SIG-M5 treated with dmso at 0.1 percent for 504 hours (cell line): ENCODE results near the gene PRR9.
"Not testable (repeated sequence)": the region's sequence is repeated elsewhere in the genome, so short reads cannot be mapped to it uniquely, and the experiment has no call there.

Source experiments
- DNase-seq: peaks from one replicate; lab custom pipeline; 2025; ENCODE audit not compliant: unreplicated experiment; lab: John Stamatoyannopoulos, UW

The PRR9 gene

DNA sequence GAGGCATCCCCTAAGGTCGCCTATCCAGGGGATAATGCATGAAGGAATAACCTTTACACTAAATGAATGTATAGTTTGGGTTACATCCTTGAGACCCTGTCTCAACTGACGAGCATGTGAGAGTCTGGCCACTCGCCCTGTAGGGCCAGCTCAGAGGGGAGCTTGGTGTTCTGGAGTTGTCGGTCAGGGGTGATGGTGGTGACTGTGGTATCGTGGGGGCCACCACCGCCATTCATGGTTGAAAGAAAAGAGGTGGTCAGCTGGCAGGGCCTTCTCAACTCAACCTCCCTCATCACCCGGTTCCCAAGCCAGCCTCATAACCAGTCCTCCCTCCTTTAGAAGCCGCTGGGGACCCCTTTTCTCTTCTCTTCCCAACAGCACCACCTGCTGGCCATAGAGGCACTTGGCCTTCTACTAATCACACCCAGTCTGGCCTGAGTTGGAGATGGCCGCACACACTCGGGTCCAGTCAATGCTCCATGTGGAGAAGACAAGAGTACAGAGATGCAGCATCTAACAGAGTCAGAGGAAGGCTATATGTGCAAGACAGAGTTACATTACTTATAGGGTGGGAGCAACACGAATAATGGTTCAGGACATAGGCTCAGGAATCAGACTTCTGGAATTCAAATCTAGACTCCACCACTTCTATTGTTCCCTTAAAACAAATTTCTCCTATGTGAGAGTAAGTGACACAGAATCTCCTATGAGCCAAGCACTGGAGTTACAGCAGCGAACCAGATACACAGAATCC is 11.9 kb downstream of the PRR9 start:
- not testable (repeated sequence) for DNase-seq

- DNase-seq, result peak; percentile 19
These were observed 14.0 kb downstream of the PRR9 start for GRCh38 chr1:153231363-153231762.

DNA sequence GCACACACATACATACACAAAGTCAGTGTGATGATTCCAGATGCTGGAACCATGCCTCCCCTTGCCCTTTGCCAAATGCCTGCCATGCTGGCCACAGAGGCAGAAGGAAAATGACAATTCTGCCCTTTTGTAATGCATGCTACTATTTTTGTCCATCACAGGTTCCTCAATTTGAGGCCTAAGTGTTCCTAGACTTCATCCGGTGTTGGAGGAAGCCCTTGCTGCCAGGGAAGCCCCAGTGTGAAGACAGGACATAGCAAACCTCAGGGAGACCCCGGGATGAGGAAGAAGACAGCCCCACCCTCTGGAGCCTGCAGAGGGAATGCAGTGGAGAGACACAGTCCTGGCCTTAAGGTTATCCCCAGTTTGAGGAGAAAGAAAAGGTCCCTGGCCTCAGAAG is 14.4 kb downstream of the PRR9 start:
- peak; percentile 83 for DNase-seq

GRCh38 chr1:153232553-153232952 is 15.2 kb downstream of the PRR9 start:
- DNase-seq, result peak; percentile 67

DNA sequence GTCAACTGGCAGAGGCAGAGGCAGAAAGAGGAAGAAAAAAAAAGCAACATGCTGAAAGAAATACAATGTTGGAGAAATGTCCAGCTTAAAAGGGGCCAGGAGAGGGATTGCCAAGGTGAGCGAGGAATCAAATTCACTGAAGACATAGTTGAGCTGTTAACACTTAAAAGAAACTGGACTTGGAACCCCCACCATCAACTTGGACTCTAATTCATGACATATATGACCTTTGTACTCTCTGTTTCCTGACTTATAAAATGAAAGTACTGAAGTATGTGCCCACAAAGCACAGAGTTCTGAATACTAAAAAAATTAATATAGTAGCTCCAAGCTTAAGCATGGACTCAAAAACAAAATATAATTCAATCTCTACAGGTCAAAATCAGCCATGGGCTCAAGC is 16.1 kb downstream of the PRR9 start:
- peak; percentile 36 for DNase-seq

GRCh38 chr1:153238527-153238926 is 21.1 kb downstream of the PRR9 start:
- no peak for DNase-seq

DNA sequence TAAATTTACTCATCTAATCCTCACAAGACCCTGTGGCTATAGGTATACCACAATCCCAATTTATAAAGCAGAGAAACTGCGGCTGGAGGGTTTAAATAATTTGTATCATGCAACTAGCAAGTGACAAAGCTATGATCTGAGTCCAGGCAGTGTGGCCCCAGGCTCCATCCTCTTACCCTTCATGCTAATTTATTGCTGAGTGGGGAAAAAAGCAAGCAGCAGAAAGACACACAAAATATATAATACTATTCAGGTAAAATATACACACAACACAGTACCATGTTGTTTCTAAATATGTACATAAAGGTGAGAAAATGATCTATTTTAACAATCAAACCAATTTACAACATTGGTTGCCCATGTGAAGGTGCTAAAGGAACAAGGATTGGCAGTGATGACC is 24.8 kb downstream of the PRR9 start:
- DNase-seq, result no peak

DNA sequence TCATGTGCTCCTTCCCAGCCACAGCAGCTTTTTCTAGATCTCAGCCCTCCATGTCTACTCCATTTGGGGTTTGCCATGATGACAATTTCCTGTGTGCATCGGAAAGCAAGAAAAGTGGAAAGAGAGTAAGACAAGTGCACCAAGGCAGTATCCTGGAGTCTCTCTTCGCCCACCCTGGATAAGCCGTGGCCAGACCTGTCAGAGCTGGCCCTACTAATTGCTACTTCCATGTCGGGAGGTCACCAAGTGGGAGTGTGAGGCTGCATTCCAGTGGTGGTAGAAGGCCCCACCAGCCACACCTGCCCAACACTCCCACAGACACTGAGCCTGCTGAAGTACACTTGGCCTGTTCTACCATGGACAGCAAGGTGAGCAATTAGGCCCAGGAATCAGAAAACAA is 28.1 kb downstream of the PRR9 start:
- no peak for DNase-seq

- no peak for DNase-seq
These were observed 28.6 kb downstream of the PRR9 start for GRCh38 chr1:153246018-153246417.

- no peak for DNase-seq
These were observed 29.4 kb downstream of the PRR9 start for GRCh38 chr1:153246825-153247224.

DNA sequence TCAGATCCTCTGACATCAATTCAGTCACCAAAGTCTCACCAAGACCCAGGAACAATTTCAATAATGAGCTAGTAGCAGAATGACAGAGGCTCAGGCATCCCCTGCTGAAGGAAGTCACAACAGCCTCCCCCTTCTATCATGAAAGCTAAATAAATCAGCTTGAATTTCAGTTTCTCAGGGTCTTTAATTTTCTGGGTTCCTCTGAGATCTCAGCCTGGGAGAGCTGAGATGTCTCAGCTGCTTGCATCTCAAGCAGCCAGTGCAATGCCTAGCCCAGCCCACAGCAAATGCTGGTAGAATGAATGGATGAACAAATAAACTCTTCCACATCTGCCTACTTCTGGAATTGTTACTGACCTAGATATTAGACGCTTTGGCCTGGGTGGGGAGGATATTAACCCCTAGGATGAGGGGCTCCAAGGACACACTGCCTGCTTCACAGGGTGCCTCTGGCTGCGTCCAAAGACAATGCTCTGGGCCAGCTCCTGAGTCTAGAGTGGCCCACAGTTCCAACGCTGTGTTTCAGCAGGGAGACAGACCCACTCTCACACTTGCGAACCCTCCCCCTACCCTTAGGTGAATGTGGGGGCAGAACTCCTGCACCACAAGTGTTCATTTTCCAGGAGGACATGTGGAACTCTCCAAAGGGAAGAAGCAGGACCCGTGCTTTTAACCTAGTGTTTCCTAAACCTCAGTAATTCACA is 30.9 kb downstream of the PRR9 start:
- no peak for DNase-seq

DNA sequence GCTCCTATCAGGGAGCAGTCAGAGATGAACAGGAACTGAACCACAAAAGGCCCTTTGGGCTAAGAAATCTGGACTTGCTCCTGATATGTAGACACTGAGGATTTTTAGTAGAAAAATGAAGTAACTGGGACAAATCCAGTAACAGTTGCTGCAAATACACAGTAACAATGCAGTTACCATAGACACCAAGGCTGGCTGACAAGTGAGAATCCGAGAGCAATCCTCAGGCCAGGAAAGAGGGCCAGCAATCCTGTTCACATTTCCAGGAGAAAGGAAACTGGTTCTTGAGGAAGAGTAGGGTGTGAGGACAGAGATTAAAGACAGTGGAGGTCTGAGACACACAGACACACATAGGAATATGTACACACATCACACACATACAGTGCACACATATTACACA is 32.8 kb downstream of the PRR9 start:
- DNase-seq, result no peak

- no peak for DNase-seq
These were observed 33.7 kb downstream of the PRR9 start for GRCh38 chr1:153251087-153251486.

- DNase-seq, result peak; percentile 27
These were observed 34.2 kb downstream of the PRR9 start for GRCh38 chr1:153251562-153251961.

GRCh38 chr1:153251988-153252387 is 34.6 kb downstream of the PRR9 start:
- no peak for DNase-seq

DNA sequence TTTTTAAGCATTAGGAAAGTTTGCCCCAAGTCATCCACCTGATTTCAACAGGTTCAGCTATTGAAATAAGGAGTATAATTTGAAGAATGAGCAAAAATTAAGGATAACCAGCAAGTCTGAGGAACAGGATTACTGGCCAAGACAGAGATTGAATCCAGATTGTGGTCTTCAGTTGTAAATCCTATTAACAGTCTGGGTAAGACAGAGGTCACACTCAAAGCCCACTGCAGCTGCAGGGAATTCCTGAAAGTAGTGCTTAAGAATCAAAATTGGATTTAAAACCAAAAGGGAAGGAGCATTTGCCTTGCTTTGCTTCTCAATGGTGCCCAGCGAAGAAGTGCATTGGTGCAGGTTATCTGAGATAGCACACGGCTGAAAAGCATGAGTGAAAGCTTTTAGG is 35.7 kb downstream of the PRR9 start:
- DNase-seq, result no peak

DNA sequence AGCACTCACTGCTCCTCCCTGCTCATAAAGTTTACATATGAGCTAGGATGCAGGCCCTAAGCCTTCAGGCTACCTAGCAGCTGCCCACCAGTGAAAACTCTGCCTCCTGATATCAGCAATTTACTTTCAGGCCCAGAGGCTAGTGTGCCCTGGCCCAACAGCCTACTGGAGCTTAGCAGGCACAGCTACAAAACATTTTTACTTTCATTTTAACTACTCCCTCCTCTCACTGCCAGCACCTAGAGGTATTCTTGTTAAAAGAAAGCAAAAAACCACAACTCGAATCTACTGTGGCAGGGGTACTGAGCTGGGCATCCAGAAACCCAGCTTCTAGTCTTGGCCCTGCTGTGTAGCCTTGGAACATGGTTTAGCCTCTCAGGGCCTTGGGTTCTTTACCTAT is 36.3 kb downstream of the PRR9 start:
- DNase-seq, result no peak

GRCh38 chr1:153259387-153259786 is 42.0 kb downstream of the PRR9 start, which contains the start of gene LORICRIN:
TSS of gene LORICRIN (plus strand) at chr1:153259687. CDS start at chr1:153260950, 1,263 bp downstream.
- DNase-seq, result no peak

DNA sequence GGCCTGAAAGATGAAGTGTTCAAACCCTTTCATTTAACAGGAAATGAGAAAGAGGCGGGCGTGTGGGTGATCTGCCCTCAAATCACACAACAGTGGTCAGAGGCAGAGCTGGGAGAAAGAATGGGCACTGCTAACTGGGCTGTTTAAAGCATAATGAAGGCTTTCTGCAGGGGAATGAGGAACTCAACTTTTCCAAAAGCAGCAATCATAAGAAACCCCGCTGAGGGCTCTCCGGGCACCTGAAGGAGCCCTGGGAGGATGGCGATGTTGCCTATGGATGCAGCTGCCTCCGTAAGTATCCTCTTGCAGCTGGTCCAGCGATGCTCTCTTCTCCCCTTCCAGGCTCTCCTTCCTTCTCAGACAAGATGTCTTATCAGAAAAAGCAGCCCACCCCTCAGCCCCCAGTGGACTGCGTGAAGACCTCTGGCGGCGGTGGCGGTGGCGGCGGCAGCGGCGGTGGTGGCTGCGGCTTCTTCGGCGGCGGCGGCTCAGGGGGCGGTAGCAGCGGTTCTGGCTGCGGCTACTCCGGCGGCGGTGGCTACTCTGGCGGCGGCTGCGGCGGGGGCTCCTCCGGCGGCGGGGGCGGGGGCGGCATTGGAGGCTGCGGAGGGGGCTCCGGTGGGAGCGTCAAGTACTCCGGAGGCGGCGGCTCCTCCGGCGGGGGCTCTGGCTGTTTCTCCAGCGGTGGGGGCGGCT is 43.3 kb downstream of the PRR9 start:
- DNase-seq, result no peak

DNA sequence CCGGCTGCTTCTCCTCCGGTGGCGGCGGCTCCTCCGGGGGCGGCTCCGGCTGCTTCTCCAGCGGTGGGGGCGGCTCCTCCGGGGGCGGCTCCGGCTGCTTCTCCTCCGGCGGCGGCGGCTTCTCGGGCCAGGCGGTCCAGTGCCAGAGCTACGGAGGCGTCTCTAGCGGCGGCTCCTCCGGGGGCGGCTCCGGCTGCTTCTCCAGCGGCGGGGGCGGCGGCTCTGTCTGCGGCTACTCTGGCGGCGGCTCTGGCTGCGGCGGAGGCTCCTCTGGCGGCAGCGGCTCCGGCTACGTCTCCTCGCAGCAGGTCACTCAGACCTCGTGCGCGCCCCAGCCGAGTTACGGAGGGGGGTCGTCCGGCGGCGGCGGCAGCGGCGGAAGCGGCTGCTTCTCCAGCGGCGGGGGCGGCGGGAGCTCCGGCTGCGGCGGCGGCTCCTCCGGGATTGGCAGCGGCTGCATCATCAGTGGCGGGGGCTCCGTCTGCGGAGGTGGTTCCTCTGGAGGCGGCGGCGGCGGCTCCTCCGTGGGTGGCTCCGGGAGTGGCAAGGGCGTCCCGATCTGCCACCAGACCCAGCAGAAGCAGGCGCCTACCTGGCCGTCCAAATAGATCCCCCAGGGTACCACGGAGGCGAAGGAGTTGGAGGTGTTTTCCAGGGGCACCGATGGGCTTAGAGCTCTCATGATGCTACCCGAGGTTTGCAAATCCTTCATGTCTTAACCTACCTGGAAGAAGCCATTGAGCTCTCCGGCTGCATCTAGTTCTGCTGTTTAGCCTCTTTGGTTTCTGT is 44.1 kb downstream of the PRR9 start:
- no peak for DNase-seq

GRCh38 chr1:153262070-153262366 is 44.6 kb downstream of the PRR9 start:
- no peak for DNase-seq
